GM12878 (cell line): ENCODE measurements around the gene CD1B. TPM values are rescaled to one million over a fixed set of nuclear protein-coding genes. Genes with fewer than 3 reads are reported as not detected.

ENCODE experiments used
- ATAC-seq: fragments of 200-7000 bp; cut with Tn5 transposase; 3 replicates; pipeline ENCODE4 v1.9.1; 2020; ENCODE audit warnings: mild to moderate bottlenecking, moderate library complexity
- BruUV-seq: library from RNA; stranded (reverse); fragments of 400-500 nt; replicated peaks from 2 replicates; lab custom pipeline; 2021; lab: Mats Ljungman, UMichigan
- CTCF ChIA-PET: fragments of 300-600 bp; sonication (Branson Sonifier 250); formaldehyde crosslinking; extraction: SDS; loops from one replicate; lab custom pipeline; 2021; ENCODE audit warnings: inconsistent platforms; lab: Yijun Ruan, JAX
- POLR2A ChIA-PET: fragments of 350-600 bp; formaldehyde crosslinking; extraction: SDS; loops from one replicate; lab custom pipeline; 2021; ENCODE audit warnings: inconsistent platforms; lab: Charles Lee
- RAD21 ChIA-PET: fragments of 300-600 bp; sonication (Branson Sonifier 250); formaldehyde crosslinking; loops from one replicate; lab custom pipeline; 2023; ENCODE audit warnings: antibody characterized with exemption; ENCODE audit not compliant: unreplicated experiment; lab: Charles Lee
- SMC1A ChIA-PET: fragments of 300-600 bp; sonication (Branson Sonifier 250); formaldehyde crosslinking; loops from one replicate; lab custom pipeline; 2023; ENCODE audit not compliant: unreplicated experiment, uncharacterized antibody; lab: Charles Lee
- DNase-seq: peaks from one replicate; pipeline ENCODE4 v3.0.0-alpha.2; 2011; ENCODE audit warnings: low read depth, low spot score
- FAIRE-seq: peaks from 3 replicates; lab custom pipeline; 2011; peaks lifted over from hg19 to GRCh38; lab: Jason Lieb, UNC
- H2AFZ ChIP-seq: 2 replicates; pipeline ENCODE4 v1.6.0; 2011; ENCODE audit warnings: low read depth, low read length, control low read depth; ENCODE audit not compliant: control insufficient read depth
- H3K27ac ChIP-seq: 2 replicates; pipeline ENCODE4 v1.5.1; 2011; ENCODE audit warnings: control low read depth; ENCODE audit not compliant: control insufficient read depth, insufficient read depth
- H3K27me3 ChIP-seq, 2 experiments: replicated peaks in 1 of 2; 2 replicates each; pipeline versions ENCODE4 v1.6.0 to v1.6.1; 2011; ENCODE audit warnings: low read length in 1 of 2; ENCODE audit not compliant: control insufficient read depth in 2 of 2, insufficient read depth in 2 of 2
- H3K36me3 ChIP-seq, 2 experiments: 2 replicates each; pipeline ENCODE4 v1.5.1; 2011; ENCODE audit warnings: low read length in 1 of 2; ENCODE audit not compliant: control insufficient read depth in 2 of 2, insufficient read depth in 2 of 2
- H3K4me1 ChIP-seq: 2 replicates; pipeline ENCODE4 v1.6.1; 2011; ENCODE audit warnings: mild to moderate bottlenecking, low read length, moderate library complexity, mixed read lengths; ENCODE audit not compliant: control insufficient read depth, insufficient read depth
- H3K4me2 ChIP-seq: 2 replicates; pipeline ENCODE4 v1.6.0; 2011; ENCODE audit warnings: control low read depth; ENCODE audit not compliant: control insufficient read depth, insufficient read depth
- H3K4me3 ChIP-seq: fragments of 200-600 bp; sonication (generic); 2 replicates; pipeline ENCODE4 v1.5.1; 2016
- H3K79me2 ChIP-seq: 2 replicates; pipeline ENCODE4 v1.6.0; 2011; ENCODE audit warnings: low read length; ENCODE audit not compliant: control insufficient read depth, insufficient read depth
- H3K9ac ChIP-seq: 2 replicates; pipeline ENCODE4 v1.8.0; 2011; ENCODE audit warnings: low read length, control low read depth, mixed read lengths; ENCODE audit not compliant: control insufficient read depth, insufficient read depth
- H3K9me3 ChIP-seq: replicated peaks from 3 replicates; pipeline ENCODE4 v1.5.1; 2011; ENCODE audit warnings: mild to moderate bottlenecking, low read length; ENCODE audit not compliant: control insufficient read depth, insufficient read depth
- H4K20me1 ChIP-seq: 2 replicates; pipeline ENCODE4 v1.6.0; 2011; ENCODE audit not compliant: control insufficient read depth, insufficient read depth
- SREBF2 ChIP-seq: IDR thresholded peaks from 2 replicates; pipeline ENCODE4 v1.6.1; 2012; ENCODE audit warnings: mild to moderate bottlenecking, low read length
- ZBED1 ChIP-seq: IDR thresholded peaks from 2 replicates; pipeline ENCODE4 v1.6.1; 2016; ENCODE audit warnings: borderline replicate concordance
- WGBS: methylation state at CpG from one replicate; pipeline ENCODE4 v1.1.6; 2016; ENCODE audit warnings: low lambda C conversion rate; ENCODE audit not compliant: insufficient replicate concordance, insufficient coverage; ENCODE audit errors: missing lambda C conversion rate; 5-methylcytosine and 5-hydroxymethylcytosine counted together
- in situ Hi-C: fragments of 300-500 bp; cut with MboI; formaldehyde crosslinking; loops from 9 replicates; pipeline ENCODE4 v1.14.3; 2018; ENCODE audit warnings: mixed read lengths
- intact Hi-C: fragments of 100-400 bp; cut with micrococcal nuclease; formaldehyde crosslinking; loops from one replicate; pipeline ENCODE4 v1.14.2; 2022; ENCODE audit not compliant: unreplicated experiment
- polyA plus RNA-seq, 11 experiments: library from polyadenylated mRNA; depleted of rRNA in 4 of 11; unstranded in 6 of 11; stranded (reverse) in 5 of 11; fragments of >200 nt; fragmentation: Nextera tagmentation in 4 of 11; fragmentation: Illumina TruSeq in 1 of 11; extraction: Ambion mirVana in 4 of 11; extraction: Trizol in 1 of 11; gene quantifications; 1 replicate in 1 of 11; 2 replicates in 10 of 11; pipeline versions ENCODE4 v1.2.1 to v1.2.3, GENCODE V29; 2011 to 2016; ENCODE audit warnings: inconsistent platforms in 2 of 11, missing spikeins in 2 of 11, low read depth in 1 of 11
- total RNA-seq, 4 experiments: library from RNA; depleted of rRNA in 3 of 4; stranded (reverse); fragments of >200 nt in 3 of 4; fragmentation: Illumina TruSeq in 1 of 4; extraction: Trizol in 1 of 4; gene quantifications; 2 replicates each; pipeline versions ENCODE4 v1.2.1 to v1.2.3, GENCODE V29; 2013 to 2021
- TF ChIP-seq, protein P1 (sequence below): fragments of 150-350 bp; IDR thresholded peaks from 2 replicates; pipeline ENCODE4 v1.6.1; 2014; ENCODE audit warnings: mild to moderate bottlenecking, low read depth, low read length
- TF ChIP-seq, protein P2 (sequence below): fragments of 450-650 bp; IDR thresholded peaks from 2 replicates; pipeline ENCODE4 v1.6.1; 2017; ENCODE audit warnings: antibody characterized with exemption, mild to moderate bottlenecking, moderate library complexity
- TF ChIP-seq, protein P3 (sequence below): IDR thresholded peaks from 2 replicates; pipeline ENCODE4 v1.6.1; 2012; ENCODE audit warnings: low read depth, low read length, improper control_type of control experiment

CD1B gene
- total and polyA plus RNA-seq, 10 of the 15 experiments (the other 5 are each of a cell fraction or from before 2014, with no cell fraction given) = not detected

DNA sequence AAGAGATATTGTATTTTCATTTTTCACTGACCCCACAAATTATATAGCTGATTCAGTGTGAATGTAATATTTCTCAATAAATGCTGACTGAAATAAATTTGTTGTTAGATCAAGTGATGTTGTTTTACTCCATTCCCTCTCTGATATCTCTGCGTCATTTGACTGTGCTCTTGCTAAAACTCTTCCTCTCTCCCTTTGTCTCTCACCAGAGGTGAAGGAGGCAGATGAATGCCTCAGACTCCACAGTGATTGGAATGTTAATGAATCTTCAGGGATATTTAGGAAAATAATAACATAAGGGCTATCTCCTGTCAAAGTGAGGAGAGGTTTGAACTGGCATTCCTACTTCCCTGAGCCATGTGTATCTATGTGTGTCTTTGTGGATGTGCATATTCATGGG, 26.1 kb upstream of the CD1B start:
- Histone ChIP-seq H3K4me2 (no peak overlapping the region), H3K4me1 (no peaks in the 10 kb centered on the region), H3K36me3 (no peaks in the 10 kb centered on the region), H3K27ac (no peak overlapping the region), H3K79me2 (no peaks in the 10 kb centered on the region), H3K27me3 (no peaks in the 10 kb centered on the region; a peak in 1 of 4 replicates), H3K9ac (no peak overlapping the region), H3K4me3 (no peak overlapping the region), H3K9me3 (no peaks in the 10 kb centered on the region), H2AFZ (no peak overlapping the region)
- RAD21 ChIA-PET = no interaction called here
- no TSS peak for BruUV-seq
- intact Hi-C loops = no loop called here
- SMC1A ChIA-PET = no interaction called here
- FAIRE-seq (no peak), ATAC-seq (no peak), DNase-seq (no peak)
- 29% methylated on average over 1 of the region's 1 CpG for WGBS
- CTCF ChIA-PET = interaction anchor here (0.6 kb wide), 1 partner anchor 127 kb away, joined by 3 read pairs; no protein-coding TSS in a partner anchor
- TF ChIP-seq, protein P1, sequence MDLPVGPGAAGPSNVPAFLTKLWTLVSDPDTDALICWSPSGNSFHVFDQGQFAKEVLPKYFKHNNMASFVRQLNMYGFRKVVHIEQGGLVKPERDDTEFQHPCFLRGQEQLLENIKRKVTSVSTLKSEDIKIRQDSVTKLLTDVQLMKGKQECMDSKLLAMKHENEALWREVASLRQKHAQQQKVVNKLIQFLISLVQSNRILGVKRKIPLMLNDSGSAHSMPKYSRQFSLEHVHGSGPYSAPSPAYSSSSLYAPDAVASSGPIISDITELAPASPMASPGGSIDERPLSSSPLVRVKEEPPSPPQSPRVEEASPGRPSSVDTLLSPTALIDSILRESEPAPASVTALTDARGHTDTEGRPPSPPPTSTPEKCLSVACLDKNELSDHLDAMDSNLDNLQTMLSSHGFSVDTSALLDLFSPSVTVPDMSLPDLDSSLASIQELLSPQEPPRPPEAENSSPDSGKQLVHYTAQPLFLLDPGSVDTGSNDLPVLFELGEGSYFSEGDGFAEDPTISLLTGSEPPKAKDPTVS = no peak
- TF ChIP-seq ZBED1 (no peak), SREBF2 (no peak)
- TF ChIP-seq, protein P2, sequence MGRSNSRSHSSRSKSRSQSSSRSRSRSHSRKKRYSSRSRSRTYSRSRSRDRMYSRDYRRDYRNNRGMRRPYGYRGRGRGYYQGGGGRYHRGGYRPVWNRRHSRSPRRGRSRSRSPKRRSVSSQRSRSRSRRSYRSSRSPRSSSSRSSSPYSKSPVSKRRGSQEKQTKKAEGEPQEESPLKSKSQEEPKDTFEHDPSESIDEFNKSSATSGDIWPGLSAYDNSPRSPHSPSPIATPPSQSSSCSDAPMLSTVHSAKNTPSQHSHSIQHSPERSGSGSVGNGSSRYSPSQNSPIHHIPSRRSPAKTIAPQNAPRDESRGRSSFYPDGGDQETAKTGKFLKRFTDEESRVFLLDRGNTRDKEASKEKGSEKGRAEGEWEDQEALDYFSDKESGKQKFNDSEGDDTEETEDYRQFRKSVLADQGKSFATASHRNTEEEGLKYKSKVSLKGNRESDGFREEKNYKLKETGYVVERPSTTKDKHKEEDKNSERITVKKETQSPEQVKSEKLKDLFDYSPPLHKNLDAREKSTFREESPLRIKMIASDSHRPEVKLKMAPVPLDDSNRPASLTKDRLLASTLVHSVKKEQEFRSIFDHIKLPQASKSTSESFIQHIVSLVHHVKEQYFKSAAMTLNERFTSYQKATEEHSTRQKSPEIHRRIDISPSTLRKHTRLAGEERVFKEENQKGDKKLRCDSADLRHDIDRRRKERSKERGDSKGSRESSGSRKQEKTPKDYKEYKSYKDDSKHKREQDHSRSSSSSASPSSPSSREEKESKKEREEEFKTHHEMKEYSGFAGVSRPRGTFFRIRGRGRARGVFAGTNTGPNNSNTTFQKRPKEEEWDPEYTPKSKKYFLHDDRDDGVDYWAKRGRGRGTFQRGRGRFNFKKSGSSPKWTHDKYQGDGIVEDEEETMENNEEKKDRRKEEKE = no peak
- TF ChIP-seq, protein P3, sequence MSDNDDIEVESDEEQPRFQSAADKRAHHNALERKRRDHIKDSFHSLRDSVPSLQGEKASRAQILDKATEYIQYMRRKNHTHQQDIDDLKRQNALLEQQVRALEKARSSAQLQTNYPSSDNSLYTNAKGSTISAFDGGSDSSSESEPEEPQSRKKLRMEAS = no peak
- TF ChIP-seq, all 136 proteins: peak for 0
- in situ Hi-C loops = no loop called here
- POLR2A ChIA-PET = no interaction called here
- H4K20me1 ChIP-seq = no peaks in the 10 kb centered on the region
